ENCODE results near the gene ANO9. TPM values are rescaled to one million over a fixed set of nuclear protein-coding genes. Genes with fewer than 3 reads are reported as not detected.

The ANO9 gene
- total RNA-seq, 1 experiment from 2014 or later = not detected

DNA sequence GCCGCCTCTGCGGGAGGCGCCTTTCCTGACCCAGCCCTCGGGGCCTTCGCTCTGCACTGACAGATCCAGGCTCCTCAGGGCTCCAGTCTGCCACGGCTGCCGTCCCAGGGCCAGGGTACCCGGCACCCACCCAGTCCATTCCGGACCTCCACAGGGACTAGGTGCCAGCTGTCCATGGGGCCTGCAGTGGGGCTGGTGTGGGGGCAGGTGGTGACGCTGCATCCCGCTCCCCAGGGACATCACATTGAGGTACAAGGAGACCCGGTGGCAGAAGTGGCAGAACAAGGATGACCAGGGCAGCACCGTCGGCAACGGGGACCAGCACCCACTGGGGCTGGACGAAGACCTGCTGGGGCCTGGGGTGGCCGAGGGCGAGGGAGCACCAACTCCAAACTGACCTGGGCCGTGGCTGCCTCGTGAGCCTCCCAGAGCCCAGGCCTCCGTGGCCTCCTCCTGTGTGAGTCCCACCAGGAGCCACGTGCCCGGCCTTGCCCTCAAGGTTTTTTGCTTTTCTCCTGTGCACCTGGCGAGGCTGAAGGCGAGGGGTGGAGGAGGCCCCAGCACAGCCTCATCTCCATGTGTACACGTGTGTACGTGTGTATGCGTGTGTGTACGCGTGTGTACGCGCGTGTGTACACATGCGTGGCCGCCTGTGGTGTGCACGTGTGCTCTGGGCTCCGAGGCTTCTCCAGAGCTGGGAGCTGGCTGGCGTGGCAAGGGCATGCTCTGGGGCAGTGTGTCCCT, 48.5 kb upstream of the ANO9 start:
- intact Hi-C loops (cut with micrococcal nuclease; ENCODE audit: unreplicated experiment) = no loop called here
- no peak for DNase-seq (ENCODE audit: low spot score)
- no peaks in the 10 kb centered on the region for H3K27me3 ChIP-seq (replicated peaks; ENCODE audit: insufficient read depth, low read depth, low read length, poor library complexity)
- ChIA-PET CTCF (no interaction called here), POLR2A (ENCODE audit: low non-redundant PET) (no interaction called here)
- H3K4me1 ChIP-seq (ENCODE audit: insufficient read depth, low read length, poor library complexity, severe bottlenecking) = no peaks in the 10 kb centered on the region
- BruUV-seq (replicated peaks) = no TSS peak
- no peaks in the 10 kb centered on the region for H3K9me3 ChIP-seq (ENCODE audit: low read depth, low read length, poor library complexity, severe bottlenecking)
- TF ChIP-seq, protein P1, sequence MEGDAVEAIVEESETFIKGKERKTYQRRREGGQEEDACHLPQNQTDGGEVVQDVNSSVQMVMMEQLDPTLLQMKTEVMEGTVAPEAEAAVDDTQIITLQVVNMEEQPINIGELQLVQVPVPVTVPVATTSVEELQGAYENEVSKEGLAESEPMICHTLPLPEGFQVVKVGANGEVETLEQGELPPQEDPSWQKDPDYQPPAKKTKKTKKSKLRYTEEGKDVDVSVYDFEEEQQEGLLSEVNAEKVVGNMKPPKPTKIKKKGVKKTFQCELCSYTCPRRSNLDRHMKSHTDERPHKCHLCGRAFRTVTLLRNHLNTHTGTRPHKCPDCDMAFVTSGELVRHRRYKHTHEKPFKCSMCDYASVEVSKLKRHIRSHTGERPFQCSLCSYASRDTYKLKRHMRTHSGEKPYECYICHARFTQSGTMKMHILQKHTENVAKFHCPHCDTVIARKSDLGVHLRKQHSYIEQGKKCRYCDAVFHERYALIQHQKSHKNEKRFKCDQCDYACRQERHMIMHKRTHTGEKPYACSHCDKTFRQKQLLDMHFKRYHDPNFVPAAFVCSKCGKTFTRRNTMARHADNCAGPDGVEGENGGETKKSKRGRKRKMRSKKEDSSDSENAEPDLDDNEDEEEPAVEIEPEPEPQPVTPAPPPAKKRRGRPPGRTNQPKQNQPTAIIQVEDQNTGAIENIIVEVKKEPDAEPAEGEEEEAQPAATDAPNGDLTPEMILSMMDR (conservative IDR thresholded peaks at IDR 0.05; ENCODE audit: low read depth, low read length) = no peak
- TF ChIP-seq EZH2 (IDR thresholded peaks at IDR 0.05; ENCODE audit: borderline replicate concordance, low read depth, low read length, poor library complexity, severe bottlenecking) = no peak
- no peak overlapping the region for H3K27ac ChIP-seq (ENCODE audit: low read depth, low read length, poor library complexity, severe bottlenecking)
- H3K36me3 ChIP-seq (ENCODE audit: insufficient read depth, low read length, poor library complexity, severe bottlenecking) = peaks cover 8% of the 10 kb centered on the region
- no peak overlapping the region for H3K4me3 ChIP-seq (ENCODE audit: low read depth, low read length, poor library complexity, severe bottlenecking)

- no peaks in the 10 kb centered on the region for H3K9me3 ChIP-seq (ENCODE audit: low read depth, low read length, poor library complexity, severe bottlenecking)
- no peaks in the 10 kb centered on the region for H3K27me3 ChIP-seq (replicated peaks; ENCODE audit: insufficient read depth, low read depth, low read length, poor library complexity)
- H3K4me1 ChIP-seq (ENCODE audit: insufficient read depth, low read length, poor library complexity, severe bottlenecking) = no peaks in the 10 kb centered on the region
- TF ChIP-seq EZH2 (IDR thresholded peaks at IDR 0.05; ENCODE audit: borderline replicate concordance, low read depth, low read length, poor library complexity, severe bottlenecking) = no peak
- H3K27ac ChIP-seq (ENCODE audit: low read depth, low read length, poor library complexity, severe bottlenecking) = no peak overlapping the region
- intact Hi-C loops (cut with micrococcal nuclease; ENCODE audit: unreplicated experiment) = no loop called here
- no peak overlapping the region for H3K4me3 ChIP-seq (ENCODE audit: low read depth, low read length, poor library complexity, severe bottlenecking)
- peaks cover 8% of the 10 kb centered on the region for H3K36me3 ChIP-seq (ENCODE audit: insufficient read depth, low read length, poor library complexity, severe bottlenecking)
- DNase-seq (ENCODE audit: low spot score) = no peak
- CTCF ChIA-PET = no interaction called here
- BruUV-seq (replicated peaks) = no TSS peak
- POLR2A ChIA-PET (ENCODE audit: low non-redundant PET) = no interaction called here
Observed at GRCh38 chr11:489610-490185, 47.9 kb upstream of the ANO9 start.

DNA sequence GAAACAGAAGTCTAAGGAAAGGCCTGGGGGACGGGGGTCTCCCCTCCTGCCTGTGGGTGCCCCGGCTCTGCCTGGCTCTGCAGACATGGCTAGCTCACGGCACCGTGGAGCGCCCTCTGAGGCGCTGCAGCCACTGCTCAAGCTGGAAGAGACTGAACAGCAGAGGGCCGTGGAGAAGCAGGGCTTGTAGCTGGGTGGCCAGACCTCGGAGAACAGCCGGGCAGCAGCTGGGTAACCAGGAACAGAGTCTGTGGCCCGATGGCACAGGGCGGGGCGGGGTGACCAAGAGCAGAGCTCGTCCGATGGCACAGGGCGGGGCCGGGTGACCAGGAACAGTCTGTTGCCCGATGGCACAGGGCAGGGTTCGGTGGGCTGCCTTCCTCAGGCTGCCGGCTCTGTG, 47.2 kb upstream of the ANO9 start:
- Histone ChIP-seq H3K27me3 (replicated peaks; ENCODE audit: insufficient read depth, low read depth, low read length, poor library complexity) (no peaks in the 10 kb centered on the region), H3K4me3 (ENCODE audit: low read depth, low read length, poor library complexity, severe bottlenecking) (no peak overlapping the region), H3K36me3 (ENCODE audit: insufficient read depth, low read length, poor library complexity, severe bottlenecking) (peaks cover 4% of the 10 kb centered on the region), H3K9me3 (ENCODE audit: low read depth, low read length, poor library complexity, severe bottlenecking) (no peaks in the 10 kb centered on the region), H3K4me1 (ENCODE audit: insufficient read depth, low read length, poor library complexity, severe bottlenecking) (no peaks in the 10 kb centered on the region), H3K27ac (ENCODE audit: low read depth, low read length, poor library complexity, severe bottlenecking) (no peak overlapping the region)
- TF ChIP-seq EZH2 (IDR thresholded peaks at IDR 0.05; ENCODE audit: borderline replicate concordance, low read depth, low read length, poor library complexity, severe bottlenecking) = no peak
- TF ChIP-seq, protein P1 (conservative IDR thresholded peaks at IDR 0.05; ENCODE audit: low read depth, low read length) = no peak
- POLR2A ChIA-PET (ENCODE audit: low non-redundant PET) = no interaction called here
- intact Hi-C loops (cut with micrococcal nuclease; ENCODE audit: unreplicated experiment) = no loop called here
- BruUV-seq (replicated peaks) = no TSS peak
- DNase-seq (ENCODE audit: low spot score) = no peak
- CTCF ChIA-PET = no interaction called here
